Loucy (cell line): ENCODE data around the gene CEP295NL.

Experiments used
- CTCF ChIP-seq: fragments of 200-600 bp; sonication (generic); conservative IDR thresholded peaks from 2 replicates; pipeline ENCODE4 v1.5.1; 2014; ENCODE audit warnings: mild to moderate bottlenecking, antibody characterized with exemption, low read length
- EZH2phosphoT487 ChIP-seq: fragments of 200-600 bp; IDR thresholded peaks from 2 replicates; pipeline ENCODE4 v1.6.1; 2018; ENCODE audit warnings: antibody characterized with exemption, mild to moderate bottlenecking, moderate library complexity, borderline replicate concordance

- TF ChIP-seq CTCF (no peak), EZH2phosphoT487 (no peak)
These were observed 32.4 kb downstream of the CEP295NL start for GRCh38 chr17:78870621-78871020.
